ENCODE results near the gene B4GALNT4. TPM values are rescaled to one million over a fixed set of nuclear protein-coding genes. Genes with fewer than 3 reads are reported as not detected.

B4GALNT4 gene
- total and polyA plus RNA-seq, 2 of the 8 experiments (the other 6 are each of a cell fraction or from before 2014, with no cell fraction given): 40.9 to 76.3 TPM

DNA sequence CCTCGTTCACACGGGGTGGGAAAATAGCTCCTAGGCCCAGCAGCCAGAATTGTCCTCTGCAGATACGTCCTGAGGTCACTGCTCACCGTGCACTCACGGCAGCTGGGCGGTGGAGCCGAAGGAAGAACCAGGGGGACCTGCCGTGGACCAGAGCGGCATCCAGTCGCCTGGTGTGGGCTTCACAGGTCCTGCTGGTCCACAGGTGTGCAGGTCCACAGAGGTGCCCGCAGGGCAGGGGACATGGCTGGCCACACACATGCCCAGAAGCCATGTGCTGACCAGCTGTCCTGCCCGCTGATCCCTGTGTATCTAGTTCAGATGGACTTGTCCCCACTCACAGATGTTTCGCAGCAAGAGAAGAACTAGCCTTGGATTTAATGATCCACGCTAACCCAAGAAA is 14.1 kb downstream of the B4GALNT4 start:
- WGBS, 2 experiments (ENCODE audit: extremely low coverage in 1 of 2, insufficient coverage in 1 of 2, insufficient read length in 1 of 2, insufficient replicate concordance in 2 of 2, low coverage in 1 of 2, low lambda C conversion rate in 2 of 2, missing lambda C conversion rate in 1 of 2): 92% methylated on average over 13 of the region's 14 CpGs; no CpG with 5 or more reads in 1 of the 2 experiments
- Histone ChIP-seq H3K9ac (replicated peaks in 1 of 4; ENCODE audit: extremely low read depth in 1 of 4, low read depth in 3 of 4, low read length in 3 of 4) (no peak overlapping the region), H4K8ac (ENCODE audit: extremely low read depth, insufficient read depth, low read length) (no peak overlapping the region), H3K14ac (ENCODE audit: insufficient read length) (no peak overlapping the region), H2BK20ac (ENCODE audit: low read length) (no peak overlapping the region), H2AFZ (ENCODE audit: low read length) (no peak overlapping the region), H3K9me3 (ENCODE audit: insufficient read depth in 2 of 2, low read depth in 1 of 2, low read length in 1 of 2) (peaks cover 15 to 17% of the 10 kb centered on the region in 2 experiments), H3K23ac (ENCODE audit: insufficient read length) (no peak overlapping the region), H2BK15ac (ENCODE audit: low read length) (no peak overlapping the region), H3K4me3 (ENCODE audit: extremely low read depth in 1 of 4, insufficient read depth in 2 of 4, low read depth in 3 of 4, low read length in 4 of 4) (no peak overlapping the region), H4K91ac (replicated peaks; ENCODE audit: insufficient read length, low read length) (no peak overlapping the region), H3K4me1 (replicated peaks in 1 of 4; ENCODE audit: control insufficient read depth in 3 of 4, insufficient read depth in 4 of 4, low read length in 3 of 4) (no peaks in the 10 kb centered on the region), H3K4me2 (ENCODE audit: insufficient read depth in 1 of 2, low read depth in 2 of 2, low read length in 2 of 2) (no peak overlapping the region), H3K27me3 (replicated peaks in 1 of 4; ENCODE audit: control insufficient read depth in 3 of 4, extremely low read depth in 1 of 4, insufficient read depth in 3 of 4, low read length in 3 of 4) (no peaks in the 10 kb centered on the region), H3K4ac (replicated peaks; ENCODE audit: insufficient read length, low read depth, low read length) (no peak overlapping the region), H2BK5ac (ENCODE audit: low read depth, low read length) (no peak overlapping the region), H3K56ac (replicated peaks; ENCODE audit: insufficient read length, low read depth, low read length) (no peak overlapping the region), H2BK12ac (ENCODE audit: low read depth, low read length) (no peak overlapping the region), H3K36me3 (ENCODE audit: control insufficient read depth in 2 of 4, insufficient read depth in 4 of 4, low read length in 3 of 4) (peaks cover 0 to 25% (median 5%) of the 10 kb centered on the region in 4 experiments; a peak in 4 of 8 replicates), H3K23me2 (ENCODE audit: low read depth, low read length) (no peaks in the 10 kb centered on the region), H3K18ac (ENCODE audit: extremely low read depth, low read length) (no peak overlapping the region), H4K20me1 (replicated peaks in 1 of 2; ENCODE audit: control insufficient read depth in 1 of 2, insufficient read depth in 2 of 2, low read length in 2 of 2) (peaks cover 0 to under 1% of the 10 kb centered on the region in 2 experiments), H2BK120ac (replicated peaks; ENCODE audit: low read depth, low read length) (no peak overlapping the region), H2AK5ac (ENCODE audit: low read depth, low read length) (no peak overlapping the region), H3K79me2 (ENCODE audit: control insufficient read depth in 1 of 2, insufficient read depth in 2 of 2, low read length in 2 of 2) (no peaks in the 10 kb centered on the region), H3K79me1 (ENCODE audit: low read depth, low read length) (no peaks in the 10 kb centered on the region), H3K27ac (ENCODE audit: low read depth, low read length) (no peak overlapping the region), H4K5ac (ENCODE audit: insufficient read length, low read depth, low read length) (no peak overlapping the region)
- POLR2A ChIA-PET (ENCODE audit: partially characterized antibody): interaction anchor here (0.8 to 3.4 kb wide), 8 partner anchors 9 to 124 kb away, joined by 3 to 20 read pairs (median 4); partner anchors contain the start of genes B4GALNT4 and PKP3
- TF ChIP-seq TAF1 (IDR thresholded peaks at IDR 0.05; ENCODE audit: low read depth, low read length): no peak
- TF ChIP-seq SP2 (IDR thresholded peaks at IDR 0.05; ENCODE audit: low read length): no peak
- TF ChIP-seq RFX5 (IDR thresholded peaks at IDR 0.05; ENCODE audit: borderline replicate concordance, low read depth, low read length): no peak
- TF ChIP-seq, protein P1, sequence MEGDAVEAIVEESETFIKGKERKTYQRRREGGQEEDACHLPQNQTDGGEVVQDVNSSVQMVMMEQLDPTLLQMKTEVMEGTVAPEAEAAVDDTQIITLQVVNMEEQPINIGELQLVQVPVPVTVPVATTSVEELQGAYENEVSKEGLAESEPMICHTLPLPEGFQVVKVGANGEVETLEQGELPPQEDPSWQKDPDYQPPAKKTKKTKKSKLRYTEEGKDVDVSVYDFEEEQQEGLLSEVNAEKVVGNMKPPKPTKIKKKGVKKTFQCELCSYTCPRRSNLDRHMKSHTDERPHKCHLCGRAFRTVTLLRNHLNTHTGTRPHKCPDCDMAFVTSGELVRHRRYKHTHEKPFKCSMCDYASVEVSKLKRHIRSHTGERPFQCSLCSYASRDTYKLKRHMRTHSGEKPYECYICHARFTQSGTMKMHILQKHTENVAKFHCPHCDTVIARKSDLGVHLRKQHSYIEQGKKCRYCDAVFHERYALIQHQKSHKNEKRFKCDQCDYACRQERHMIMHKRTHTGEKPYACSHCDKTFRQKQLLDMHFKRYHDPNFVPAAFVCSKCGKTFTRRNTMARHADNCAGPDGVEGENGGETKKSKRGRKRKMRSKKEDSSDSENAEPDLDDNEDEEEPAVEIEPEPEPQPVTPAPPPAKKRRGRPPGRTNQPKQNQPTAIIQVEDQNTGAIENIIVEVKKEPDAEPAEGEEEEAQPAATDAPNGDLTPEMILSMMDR (IDR thresholded peaks at IDR 0.05; ENCODE audit: control extremely low read depth in 1 of 3, insufficient read depth in 1 of 3, low read depth in 1 of 3, low read length in 3 of 3): no peak
- TF ChIP-seq TCF12 (IDR thresholded peaks at IDR 0.05; ENCODE audit: low read depth, low read length): no peak
- TF ChIP-seq, protein P2, sequence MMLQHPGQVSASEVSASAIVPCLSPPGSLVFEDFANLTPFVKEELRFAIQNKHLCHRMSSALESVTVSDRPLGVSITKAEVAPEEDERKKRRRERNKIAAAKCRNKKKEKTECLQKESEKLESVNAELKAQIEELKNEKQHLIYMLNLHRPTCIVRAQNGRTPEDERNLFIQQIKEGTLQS (IDR thresholded peaks at IDR 0.05; ENCODE audit: insufficient read depth, low read depth, low read length): no peak
- TF ChIP-seq BCL11A (IDR thresholded peaks at IDR 0.05; ENCODE audit: low read depth in 2 of 2, low read length in 2 of 2): no peak
- no peak for TF ChIP-seq ASH2L (IDR thresholded peaks at IDR 0.05; ENCODE audit: low read length)
- TF ChIP-seq, protein P3, sequence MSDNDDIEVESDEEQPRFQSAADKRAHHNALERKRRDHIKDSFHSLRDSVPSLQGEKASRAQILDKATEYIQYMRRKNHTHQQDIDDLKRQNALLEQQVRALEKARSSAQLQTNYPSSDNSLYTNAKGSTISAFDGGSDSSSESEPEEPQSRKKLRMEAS (IDR thresholded peaks at IDR 0.05): no peak
- FAIRE-seq: no peak
- no peak for DNase-seq (ENCODE audit: low read depth in 1 of 2, low spot score in 2 of 2)
- CTCF ChIA-PET (ENCODE audit: partially characterized antibody): interaction anchor here (2.3 kb wide), 1 partner anchor 19 kb away, joined by 11 read pairs; no protein-coding TSS in a partner anchor

Measured in H1 (cell line).